WTC11 (cell line): Measurements from ENCODE around the gene ABCC3.

Experiments
- CREB1 ChIP-seq: sonication (generic); formaldehyde crosslinking; IDR thresholded peaks from 2 replicates; pipeline ENCODE4 v1.8.0; 2023; ENCODE audit warnings: mild to moderate bottlenecking, missing genetic modification reagents
- CTCF ChIP-seq: fragments of 200-600 bp; IDR thresholded peaks from 2 replicates; pipeline ENCODE4 v1.8.0; 2022; ENCODE audit warnings: antibody characterized with exemption
- E2F4 ChIP-seq: sonication (generic); formaldehyde crosslinking; IDR thresholded peaks from 2 replicates; pipeline ENCODE4 v1.8.1; 2022; ENCODE audit warnings: low read depth, mild to moderate bottlenecking, moderate library complexity, missing genetic modification reagents, borderline replicate concordance
- JUN ChIP-seq: sonication (generic); formaldehyde crosslinking; IDR thresholded peaks from 2 replicates; pipeline ENCODE4 v1.8.0; 2023; ENCODE audit warnings: mild to moderate bottlenecking, missing genetic modification reagents
- MAX ChIP-seq: sonication (generic); formaldehyde crosslinking; IDR thresholded peaks from 2 replicates; pipeline ENCODE4 v1.8.0; 2022; ENCODE audit warnings: mild to moderate bottlenecking, missing genetic modification reagents
- NFE2L1 ChIP-seq: sonication (generic); formaldehyde crosslinking; IDR thresholded peaks from 2 replicates; pipeline ENCODE4 v1.8.1; 2023; ENCODE audit warnings: missing genetic modification reagents
- NFYB ChIP-seq: sonication (generic); formaldehyde crosslinking; conservative IDR thresholded peaks from 2 replicates; pipeline ENCODE4 v1.8.0; 2022; ENCODE audit warnings: low read depth, missing genetic modification reagents
- SMAD3 ChIP-seq: sonication (generic); formaldehyde crosslinking; IDR thresholded peaks from 2 replicates; pipeline ENCODE4 v1.8.0; 2022; ENCODE audit warnings: missing genetic modification reagents, mild to moderate bottlenecking, borderline replicate concordance
- SP1 ChIP-seq: sonication (generic); formaldehyde crosslinking; conservative IDR thresholded peaks from 2 replicates; pipeline ENCODE4 v1.8.1; 2022; ENCODE audit warnings: missing genetic modification reagents
- STAT6 ChIP-seq: sonication (generic); formaldehyde crosslinking; conservative IDR thresholded peaks from 2 replicates; pipeline ENCODE4 v1.8.1; 2023; ENCODE audit warnings: mild to moderate bottlenecking, low read depth, missing genetic modification reagents, moderate library complexity
- ZBTB43 ChIP-seq: sonication (generic); formaldehyde crosslinking; IDR thresholded peaks from 2 replicates; pipeline ENCODE4 v1.8.1; 2023; ENCODE audit warnings: mild to moderate bottlenecking, missing genetic modification reagents

- TF ChIP-seq CTCF (no peak), SMAD3 (CRISPR knock-in tag) (no peak), SP1 (CRISPR knock-in tag) (no peak), CREB1 (CRISPR knock-in tag) (no peak), MAX (CRISPR knock-in tag) (no peak), NFE2L1 (CRISPR knock-in tag) (no peak), E2F4 (CRISPR knock-in tag) (no peak), ZBTB43 (no peak), JUN (CRISPR knock-in tag) (no peak), NFYB (no peak), STAT6 (CRISPR knock-in tag) (no peak)
Measured at GRCh38 chr17:50598487-50598886, 36.2 kb upstream of the ABCC3 start.
